ENCODE data around the gene MAP1S. TPM values are rescaled to one million over a fixed set of nuclear protein-coding genes. Genes with fewer than 3 reads are reported as not detected.

The MAP1S gene
- polyA plus RNA-seq, 1 of the 3 experiments (the other 2 are of a cell fraction), result 18.4 TPM

- no peak overlapping the region for H3K4me2 ChIP-seq
- no peak overlapping the region; a peak in 1 of 4 replicates for H3K27ac ChIP-seq (ENCODE audit: low read depth in 2 of 2, low read length in 1 of 2)
- no peaks in the 10 kb centered on the region for H3K79me2 ChIP-seq (ENCODE audit: insufficient read depth)
- no peak for DNase-seq
- H3F3A ChIP-seq (replicated peaks; ENCODE audit: insufficient read depth), result no peaks in the 10 kb centered on the region
- no peaks in the 10 kb centered on the region; the same call in 1 of the 2 replicates for H4K20me1 ChIP-seq (ENCODE audit: insufficient read depth)
- no peaks in the 10 kb centered on the region for H3K36me3 ChIP-seq (replicated peaks in 1 of 2; ENCODE audit: control insufficient read depth in 1 of 2, insufficient read depth in 2 of 2, low read length in 1 of 2)
- no peak overlapping the region for H3K9ac ChIP-seq
- peak overlapping the region in 1 of 2 experiments; percentile 49; a peak in 1 of 4 replicates for H3K4me3 ChIP-seq (ENCODE audit: low read depth in 2 of 2, low read length in 1 of 2)
- CTCF ChIA-PET, result interaction anchor here (0.8 to 2.5 kb wide), 5 partner anchors 9 to 166 kb away, joined by 4 to 20 read pairs (median 4); no protein-coding TSS in a partner anchor
- H3K9me2 ChIP-seq, result no peaks in the 10 kb centered on the region
- H2AFZ ChIP-seq (ENCODE audit: low read depth), result no peak overlapping the region
- WGBS (ENCODE audit: low lambda C conversion rate), result 54% methylated on average over 10 of the region's 10 CpGs
- peaks cover 0 to 2% of the 10 kb centered on the region in 2 experiments; a peak in 1 of 4 replicates for H3K4me1 ChIP-seq (ENCODE audit: control insufficient read depth in 1 of 2, insufficient read depth in 2 of 2, low read depth in 1 of 2, low read length in 1 of 2)
- TF ChIP-seq REST (IDR thresholded peaks at IDR 0.05; ENCODE audit: low read depth, low read length) (no peak), FOSL2 (IDR thresholded peaks at IDR 0.05; ENCODE audit: borderline replicate concordance, low read depth) (no peak), EZH2phosphoT487 (IDR thresholded peaks at IDR 0.05; ENCODE audit: borderline replicate concordance, low read depth) (no peak), GATA2 (CRISPR knock-in tag; IDR thresholded peaks at IDR 0.05) (no peak), ELF1 (IDR thresholded peaks at IDR 0.05) (no peak), CTCF (IDR thresholded peaks at IDR 0.05) (no peak), YY1 (IDR thresholded peaks at IDR 0.05; ENCODE audit: low read depth) (no peak), RFX5 (IDR thresholded peaks at IDR 0.05; ENCODE audit: low read length) (no peak), GABPA (IDR thresholded peaks at IDR 0.05; ENCODE audit: low read depth) (no peak), TEAD4 (IDR thresholded peaks at IDR 0.05; ENCODE audit: borderline replicate concordance, insufficient read depth) (no peak), MAX (IDR thresholded peaks at IDR 0.05; ENCODE audit: low read depth) (no peak), FOXJ3 (CRISPR knock-in tag; IDR thresholded peaks at IDR 0.05) (no peak), PBX3 (IDR thresholded peaks at IDR 0.05) (no peak), RXRA (IDR thresholded peaks at IDR 0.05; ENCODE audit: borderline replicate concordance, low read depth) (no peak), SIN3A (IDR thresholded peaks at IDR 0.05; ENCODE audit: borderline replicate concordance, low read depth, low read length) (no peak)
- POLR2A ChIA-PET, result interaction anchor here (0.8 kb wide), 1 partner anchor 18 kb away, joined by 6 read pairs; no protein-coding TSS in a partner anchor
- no peaks in the 10 kb centered on the region for H3K9me3 ChIP-seq
- peaks cover 12% of the 10 kb centered on the region; the same call in 1 of the 2 replicates for H3K27me3 ChIP-seq (ENCODE audit: insufficient read depth)
Measured at GRCh38 chr19:17688853-17689595, 30.3 kb upstream of the MAP1S start.

Measured in SK-N-SH (cell line).